Adipocyte (in vitro differentiated cells): ENCODE measurements around the gene DSC3.

Experiments
- DNase-seq: peaks from one replicate; pipeline ENCODE4 v3.0.0-alpha.2; 2015; ENCODE audit warnings: low read depth
- H3K27me3 ChIP-seq: replicated peaks from 2 replicates; pipeline ENCODE4 v1.7.0; 2013; ENCODE audit warnings: mild to moderate bottlenecking, low read length, moderate library complexity; ENCODE audit not compliant: control insufficient read depth, insufficient read depth
- H3K36me3 ChIP-seq: 2 replicates; pipeline ENCODE4 v1.7.0; 2013; ENCODE audit warnings: low read length, mild to moderate bottlenecking, moderate library complexity; ENCODE audit not compliant: control insufficient read depth, insufficient read depth, severe bottlenecking
- H3K4me1 ChIP-seq: 2 replicates; pipeline ENCODE4 v1.7.0; 2013; ENCODE audit warnings: mild to moderate bottlenecking, low read length, moderate library complexity; ENCODE audit not compliant: control insufficient read depth, insufficient read depth
- H3K4me3 ChIP-seq: 2 replicates; pipeline ENCODE4 v1.7.0; 2013; ENCODE audit warnings: mild to moderate bottlenecking, low read length, moderate library complexity
- H3K9ac ChIP-seq: 2 replicates; pipeline ENCODE4 v1.7.0; 2013; ENCODE audit warnings: mild to moderate bottlenecking, low read length, moderate library complexity
- H3K9me3 ChIP-seq: 2 replicates; pipeline ENCODE4 v1.7.0; 2013; ENCODE audit warnings: mild to moderate bottlenecking, low read length, moderate library complexity; ENCODE audit not compliant: control insufficient read depth

The DSC3 gene

GRCh38 chr18:31058897-31059296 is 16.4 kb upstream of the DSC3 start:
- H3K36me3 ChIP-seq, result no peaks in the 10 kb centered on the region
- H3K27me3 ChIP-seq, result peaks cover 4% of the 10 kb centered on the region

GRCh38 chr18:31057917-31058316 is 15.4 kb upstream of the DSC3 start:
- no peaks in the 10 kb centered on the region for H3K36me3 ChIP-seq
- no peak for DNase-seq
- H3K4me3 ChIP-seq, result no peak overlapping the region
- H3K4me1 ChIP-seq, result no peaks in the 10 kb centered on the region
- H3K9me3 ChIP-seq, result peaks cover 9% of the 10 kb centered on the region
- H3K27me3 ChIP-seq, result peaks cover 4% of the 10 kb centered on the region
- no peak overlapping the region for H3K9ac ChIP-seq

More at GRCh38 chr18:31058897-31059296, 16.4 kb upstream of the DSC3 start:
- Histone ChIP-seq H3K9me3 (peaks cover under 1% of the 10 kb centered on the region), H3K4me3 (no peak overlapping the region), H3K9ac (no peak overlapping the region), H3K4me1 (no peaks in the 10 kb centered on the region)
- DNase-seq, result no peak

- no peak for DNase-seq
- H3K36me3 ChIP-seq, result no peaks in the 10 kb centered on the region
- no peak overlapping the region for H3K4me3 ChIP-seq
These were observed 14.5 kb upstream of the DSC3 start for GRCh38 chr18:31057051-31057450.

GRCh38 chr18:31056296-31056695 is 13.8 kb upstream of the DSC3 start:
- Histone ChIP-seq H3K9me3 (peaks cover 9% of the 10 kb centered on the region), H3K4me3 (no peak overlapping the region), H3K4me1 (no peaks in the 10 kb centered on the region), H3K27me3 (peaks cover 4% of the 10 kb centered on the region), H3K36me3 (no peaks in the 10 kb centered on the region), H3K9ac (no peak overlapping the region)
- DNase-seq, result no peak

More at GRCh38 chr18:31057051-31057450, 14.5 kb upstream of the DSC3 start:
- Histone ChIP-seq H3K4me1 (no peaks in the 10 kb centered on the region), H3K9ac (no peak overlapping the region), H3K9me3 (peaks cover 9% of the 10 kb centered on the region), H3K27me3 (peaks cover 4% of the 10 kb centered on the region)

- H3K9ac ChIP-seq, result no peak overlapping the region
- H3K9me3 ChIP-seq, result peaks cover 9% of the 10 kb centered on the region
- H3K27me3 ChIP-seq, result no peaks in the 10 kb centered on the region
- H3K4me1 ChIP-seq, result no peaks in the 10 kb centered on the region
- no peaks in the 10 kb centered on the region for H3K36me3 ChIP-seq
- DNase-seq, result no peak
- no peak overlapping the region for H3K4me3 ChIP-seq
These were observed 8.1 kb upstream of the DSC3 start for GRCh38 chr18:31050635-31051034.

- Histone ChIP-seq H3K4me3 (no peak overlapping the region), H3K9me3 (peaks cover 9% of the 10 kb centered on the region), H3K4me1 (no peaks in the 10 kb centered on the region), H3K9ac (no peak overlapping the region), H3K27me3 (peaks cover under 1% of the 10 kb centered on the region), H3K36me3 (no peaks in the 10 kb centered on the region)
- DNase-seq, result no peak
These were observed 6.6 kb upstream of the DSC3 start for GRCh38 chr18:31049189-31049588.

- Histone ChIP-seq H3K9me3 (peaks cover 2% of the 10 kb centered on the region), H3K9ac (no peak overlapping the region), H3K36me3 (no peaks in the 10 kb centered on the region), H3K4me3 (no peak overlapping the region), H3K27me3 (peaks cover 8% of the 10 kb centered on the region), H3K4me1 (no peaks in the 10 kb centered on the region)
- DNase-seq, result no peak
These were observed 5.7 kb upstream of the DSC3 start for GRCh38 chr18:31048216-31048615.

- H3K27me3 ChIP-seq, result peaks cover 13% of the 10 kb centered on the region
These were observed 4.4 kb upstream of the DSC3 start for GRCh38 chr18:31046916-31047315.

GRCh38 chr18:31045599-31045998 is 3.1 kb upstream of the DSC3 start:
- no peak overlapping the region for H3K4me3 ChIP-seq

More at GRCh38 chr18:31046916-31047315, 4.4 kb upstream of the DSC3 start:
- H3K9me3 ChIP-seq, result no peaks in the 10 kb centered on the region
- no peak overlapping the region for H3K9ac ChIP-seq
- H3K4me1 ChIP-seq, result no peaks in the 10 kb centered on the region
- no peaks in the 10 kb centered on the region for H3K36me3 ChIP-seq
- H3K4me3 ChIP-seq, result no peak overlapping the region
- no peak for DNase-seq

GRCh38 chr18:31044926-31045325 is 2.4 kb upstream of the DSC3 start:
- peaks cover 32% of the 10 kb centered on the region for H3K27me3 ChIP-seq
- DNase-seq, result no peak
- H3K9me3 ChIP-seq, result no peaks in the 10 kb centered on the region
- H3K9ac ChIP-seq, result no peak overlapping the region
- H3K36me3 ChIP-seq, result no peaks in the 10 kb centered on the region
- H3K4me3 ChIP-seq, result no peak overlapping the region
- H3K4me1 ChIP-seq, result no peaks in the 10 kb centered on the region

More at GRCh38 chr18:31045599-31045998, 3.1 kb upstream of the DSC3 start:
- Histone ChIP-seq H3K9ac (no peak overlapping the region), H3K9me3 (no peaks in the 10 kb centered on the region), H3K4me1 (no peaks in the 10 kb centered on the region), H3K27me3 (peaks cover 25% of the 10 kb centered on the region), H3K36me3 (no peaks in the 10 kb centered on the region)
- no peak for DNase-seq

- peaks cover 39% of the 10 kb centered on the region for H3K27me3 ChIP-seq
These were observed 1.2 kb upstream of the DSC3 start for GRCh38 chr18:31043709-31044108.

GRCh38 chr18:31042084-31042405 is 497 bp downstream of the DSC3 start:
- H3K27me3 ChIP-seq, result peaks cover 39% of the 10 kb centered on the region
- H3K4me1 ChIP-seq, result no peaks in the 10 kb centered on the region

More at GRCh38 chr18:31043709-31044108, 1.2 kb upstream of the DSC3 start:
- Histone ChIP-seq H3K9ac (no peak overlapping the region), H3K4me1 (no peaks in the 10 kb centered on the region), H3K9me3 (no peaks in the 10 kb centered on the region), H3K4me3 (no peak overlapping the region), H3K36me3 (no peaks in the 10 kb centered on the region)
- DNase-seq, result no peak

More at GRCh38 chr18:31042084-31042405, 497 bp downstream of the DSC3 start:
- Histone ChIP-seq H3K4me3 (peak overlapping the region; percentile 64), H3K9me3 (no peaks in the 10 kb centered on the region), H3K36me3 (no peaks in the 10 kb centered on the region), H3K9ac (no peak overlapping the region)
- no peak for DNase-seq
